Activated CD4-positive, CD25-positive, alpha-beta regulatory T cell treated with anti-CD3 and anti-CD28 coated beads, Interleukin-2, amount 50 U/mL, for 72 hours (primary cell): ENCODE data around the gene IFNA13.
"Not testable (repeated sequence)": the region's sequence is repeated elsewhere in the genome, so short reads cannot be mapped to it uniquely, and the experiment has no call there.

Experiments
- DNase-seq: peaks from one replicate; pipeline ENCODE4 v3.0.0; 2021

Gene IFNA13

GRCh38 chr9:21367957-21368356, at the start of gene IFNA13:
Gene IFNA13, minus strand, starts transcription at chr9:21368057. Its CDS starts 47 bp downstream, at chr9:21368010.
- no peak for DNase-seq

GRCh38 chr9:21415493-21416267, 47.8 kb upstream of the IFNA13 start:
- DNase-seq: no peak

GRCh38 chr9:21414220-21414940, 46.5 kb upstream of the IFNA13 start:
- DNase-seq: no peak

DNA sequence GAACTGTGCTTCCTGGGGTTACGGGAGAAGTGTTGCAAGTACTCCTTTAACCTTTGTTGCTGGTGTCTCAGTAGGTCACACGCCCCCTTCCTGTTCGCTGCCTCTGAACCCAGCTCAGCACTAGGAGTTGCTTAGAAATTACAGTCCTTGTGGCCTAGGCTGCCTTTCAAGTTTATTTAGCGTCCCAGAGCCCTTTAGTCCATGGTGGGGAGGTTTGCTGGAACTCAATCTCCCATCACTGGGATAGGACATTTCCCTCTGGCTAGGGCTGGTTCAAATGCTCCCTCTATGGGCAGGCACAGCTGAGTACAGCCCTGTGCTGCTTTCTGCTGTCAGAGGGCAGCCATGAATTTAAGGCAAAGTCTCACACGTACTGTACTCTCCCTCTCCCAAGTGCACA, 45.8 kb upstream of the IFNA13 start:
- DNase-seq: no peak

DNA sequence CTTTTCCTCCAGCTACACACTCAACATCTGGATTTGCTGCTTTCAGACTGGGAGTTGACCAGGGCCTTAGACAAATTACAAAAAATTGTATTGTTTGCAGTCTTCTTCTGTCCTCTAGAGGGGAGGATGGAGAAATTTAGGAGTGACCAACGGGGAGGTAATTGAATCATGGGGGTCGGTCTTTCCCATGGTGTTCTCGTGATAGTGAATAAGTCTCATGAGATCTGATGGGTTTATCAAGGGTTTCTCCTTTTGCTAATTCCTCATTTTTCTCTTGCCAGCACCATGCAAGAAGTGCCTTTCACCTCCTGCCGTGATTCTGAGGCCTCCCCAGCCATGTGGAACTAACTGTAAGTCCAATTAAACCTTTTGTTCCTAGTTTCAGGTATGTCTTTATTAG, 45.3 kb upstream of the IFNA13 start:
- no peak for DNase-seq

DNA sequence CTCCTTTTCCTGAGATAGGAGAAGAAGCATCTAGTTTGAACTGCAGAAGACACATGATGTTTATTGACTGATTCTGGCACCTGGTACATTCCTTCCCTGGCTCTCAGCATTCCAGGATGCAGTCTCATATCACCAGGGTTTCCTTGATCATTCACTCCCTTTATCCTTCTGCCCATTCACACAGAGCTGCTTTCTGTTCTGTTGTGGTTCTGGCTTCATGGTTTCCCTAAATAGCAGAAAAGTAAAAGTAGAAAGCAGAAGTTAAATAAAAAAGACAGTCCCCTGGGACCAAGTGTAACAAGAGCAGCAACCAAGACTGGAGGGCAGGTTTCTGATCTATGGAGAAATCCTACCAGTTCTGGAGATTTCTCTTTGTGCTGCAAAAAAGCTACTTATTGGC, 44.2 kb upstream of the IFNA13 start:
- DNase-seq: no peak

DNA sequence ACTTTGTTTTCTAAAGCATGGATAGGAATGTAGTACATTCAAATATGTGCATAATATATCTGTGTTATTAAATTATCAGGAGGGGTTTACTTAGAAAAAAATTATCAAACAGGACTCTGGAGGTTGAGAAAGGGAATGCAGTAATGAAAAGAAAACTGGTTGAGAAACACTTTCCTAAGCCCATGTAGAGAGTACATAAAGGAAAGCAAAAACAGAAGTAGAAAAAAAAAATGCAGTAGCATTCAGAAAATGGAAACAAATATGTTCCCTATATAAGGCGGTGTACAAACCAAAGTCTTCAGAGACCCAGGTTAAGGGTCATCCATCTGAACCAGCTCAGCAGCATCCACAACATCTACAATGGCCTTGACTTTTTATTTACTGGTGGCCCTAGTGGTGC, 41.0 kb upstream of the IFNA13 start, which contains the start of gene IFNA8:
IFNA8 (plus strand) TSS at position 301 of the 400 bp plus-strand sequence; CDS start at position 361, 60 bp downstream.
- DNase-seq: no peak

DNA sequence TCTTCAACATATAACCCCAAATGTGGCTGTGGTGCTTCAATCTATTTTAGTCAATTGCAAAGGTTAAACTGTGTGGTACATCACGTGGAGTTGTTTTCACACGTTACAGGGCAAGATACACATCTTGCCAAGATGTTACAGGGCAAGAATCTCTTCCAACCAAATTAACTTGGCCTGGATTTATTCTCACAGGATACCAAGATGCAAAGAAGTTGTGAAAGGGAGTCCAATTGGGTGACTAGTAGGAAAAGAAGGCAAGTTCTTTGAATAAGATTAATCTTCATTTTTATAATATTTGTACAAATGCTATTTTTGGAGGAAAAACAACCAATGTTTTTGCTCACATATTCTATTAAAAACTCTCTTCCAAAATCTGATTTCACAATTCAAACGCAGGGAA, 36.3 kb upstream of the IFNA13 start:
- no peak for DNase-seq

GRCh38 chr9:21402386-21403251, 34.8 kb upstream of the IFNA13 start:
- no peak for DNase-seq

DNA sequence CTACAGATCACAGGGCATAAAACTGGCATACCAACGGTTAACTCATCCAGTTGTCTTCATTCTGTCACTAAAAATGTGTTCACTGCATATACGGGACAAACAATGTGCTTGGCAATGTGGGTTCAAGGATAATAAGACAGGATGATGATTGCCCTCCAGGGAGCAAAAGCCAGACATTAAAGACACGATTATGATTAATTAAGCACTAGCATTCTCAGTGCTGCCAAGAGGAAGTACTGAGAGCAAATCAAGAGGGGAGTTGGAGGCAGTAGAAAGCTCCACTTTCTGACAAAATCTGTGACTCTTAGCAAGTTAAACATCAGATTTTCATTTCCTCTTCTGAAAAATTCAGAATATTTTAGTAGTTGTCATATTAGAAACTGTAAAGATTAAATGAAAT, 32.1 kb upstream of the IFNA13 start:
- DNase-seq: no peak

- no peak for DNase-seq
Observed at GRCh38 chr9:21398955-21399489, 31.2 kb upstream of the IFNA13 start.

DNA sequence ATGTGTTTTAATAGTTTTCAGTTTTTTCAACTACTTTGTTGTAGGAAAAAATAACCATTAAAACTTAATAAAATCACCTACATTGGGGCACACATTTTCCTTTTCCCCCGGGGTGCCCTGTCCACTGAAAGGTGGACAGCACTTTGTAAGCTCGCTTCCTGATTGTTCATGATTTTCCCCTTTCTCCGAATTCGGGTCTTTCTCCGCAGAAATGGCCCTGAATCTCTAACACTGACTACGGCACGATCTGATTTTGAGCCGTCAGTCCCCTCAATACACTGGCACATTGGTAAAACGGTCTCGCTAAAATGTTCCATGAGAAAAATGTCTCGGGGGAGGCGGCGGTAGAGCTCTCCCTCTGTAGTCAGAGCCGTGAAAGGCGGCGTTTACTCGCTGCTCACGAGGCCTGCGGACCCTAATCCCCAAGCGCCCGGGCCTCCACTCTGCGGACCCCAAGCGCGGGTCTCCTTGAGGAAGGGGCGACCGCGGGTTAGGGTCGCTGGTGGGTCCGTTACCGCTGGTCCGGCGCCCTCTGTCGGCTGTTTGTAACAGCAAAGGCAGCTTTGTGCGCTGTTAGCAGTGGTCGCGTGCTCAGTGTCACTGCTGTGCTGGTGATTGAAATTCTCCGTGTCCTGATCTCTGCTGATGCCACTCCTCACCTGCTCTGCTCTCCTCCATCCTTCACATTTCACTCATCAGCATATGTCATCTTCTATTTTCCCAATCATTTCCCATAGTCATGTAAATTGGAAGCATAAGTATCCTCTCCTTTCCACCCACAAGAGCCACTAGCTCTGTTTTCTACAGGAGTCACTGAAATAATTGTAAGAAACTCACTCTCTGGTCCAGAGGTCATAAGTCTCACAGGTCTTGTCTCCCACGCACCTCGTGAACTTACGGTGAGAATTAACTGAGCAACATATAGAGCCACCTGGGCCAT, 28.2 kb upstream of the IFNA13 start:
- DNase-seq: peak; percentile 69

GRCh38 chr9:21392270-21392669, 24.4 kb upstream of the IFNA13 start:
- DNase-seq: no peak

- DNase-seq: no peak
Observed at GRCh38 chr9:21385131-21385670, 17.3 kb upstream of the IFNA13 start, which contains the start of gene IFNA2. Gene IFNA2, minus strand, starts transcription at chr9:21385398. Its CDS starts 69 bp downstream, at chr9:21385329.

GRCh38 chr9:21383627-21384026, 15.8 kb upstream of the IFNA13 start:
- DNase-seq: no peak

DNA sequence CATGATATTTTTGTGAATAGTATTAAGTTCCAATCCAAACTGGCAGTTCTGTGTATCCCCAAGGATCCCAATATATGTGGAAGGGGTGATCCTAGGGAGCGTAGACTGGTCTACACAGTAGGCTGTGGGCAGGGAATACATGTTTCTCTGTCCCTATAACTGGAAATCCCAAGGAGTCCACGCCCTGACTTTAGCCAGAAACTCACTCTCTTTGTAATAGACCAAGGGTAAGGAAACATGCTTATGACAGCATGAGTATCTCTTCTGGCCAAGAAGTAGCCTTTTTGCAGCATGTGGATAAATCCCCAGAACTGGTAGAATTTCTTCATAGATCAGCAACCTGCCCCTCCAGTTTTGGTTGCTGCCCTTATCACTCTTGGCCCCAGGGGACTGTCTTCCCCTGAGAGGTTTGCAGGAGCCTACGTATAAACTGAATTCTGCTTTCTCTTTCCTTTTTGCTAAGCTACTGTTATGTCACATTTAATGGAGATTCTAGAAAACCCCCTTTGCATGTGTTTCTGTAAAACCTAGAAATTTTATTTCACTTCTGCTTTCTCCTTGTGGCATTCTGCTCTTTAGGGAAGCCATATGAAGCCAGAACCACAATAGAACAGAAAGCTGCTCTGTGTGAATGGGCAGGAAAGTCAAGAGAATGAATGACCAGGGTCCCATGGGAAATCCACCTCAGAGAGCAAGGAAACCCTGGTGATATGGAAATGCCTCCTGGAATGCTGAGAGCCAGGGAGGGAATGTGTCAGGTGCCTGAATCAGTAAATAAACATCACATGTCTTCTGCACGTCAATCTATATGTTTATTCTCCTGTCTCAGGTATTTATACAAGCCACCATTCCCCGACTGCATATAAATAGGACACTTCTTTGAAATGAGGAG, 13.8 kb upstream of the IFNA13 start:
- no peak for DNase-seq

DNA sequence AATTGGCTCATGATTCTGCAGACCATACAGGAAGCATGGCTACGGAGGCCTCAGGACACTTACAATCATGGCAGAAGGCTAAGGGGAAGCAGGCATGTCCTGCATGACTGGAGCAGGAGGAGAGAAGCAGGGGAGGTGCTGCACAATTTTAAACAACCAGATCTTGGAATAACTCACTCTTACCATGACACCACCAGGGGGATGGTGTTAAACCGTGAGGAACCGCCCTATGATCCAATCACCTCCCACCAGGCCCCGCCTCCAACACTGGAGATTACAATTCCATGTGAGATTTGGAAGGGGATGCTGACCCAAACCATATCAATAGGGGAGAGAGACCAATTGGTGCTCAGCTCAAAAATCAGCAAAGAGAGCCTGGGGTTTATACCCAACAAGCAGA, 3.6 kb upstream of the IFNA13 start:
- DNase-seq: not testable (repeated sequence)

- DNase-seq: not testable (repeated sequence)
Observed at GRCh38 chr9:21367169-21367568, 688 bp downstream of the IFNA13 start.

DNA sequence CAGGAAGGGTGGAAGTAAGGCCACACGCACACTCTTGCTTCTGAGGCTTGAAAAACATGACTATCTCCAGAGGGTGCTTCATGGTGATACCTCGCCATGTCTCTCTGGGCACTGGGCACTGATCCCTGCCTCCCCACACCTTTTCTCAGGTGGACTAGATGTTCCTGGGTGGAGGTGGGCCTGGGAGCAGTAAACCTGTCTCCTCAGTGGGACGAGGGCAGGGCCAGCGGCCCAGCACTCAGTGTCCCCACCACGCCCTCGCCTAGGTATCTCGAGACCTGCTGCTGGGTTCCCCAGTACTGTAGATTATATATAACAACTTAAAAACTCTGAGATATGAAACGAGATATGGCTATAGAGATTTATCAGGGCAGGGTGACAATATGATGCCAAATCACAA, 5.6 kb downstream of the IFNA13 start:
- no peak for DNase-seq
